Daoy (cell line): Measurements from ENCODE around the gene FBXO41. TPM values are rescaled to one million over a fixed set of nuclear protein-coding genes. Genes with fewer than 3 reads are reported as not detected.

Experiments
- DNase-seq: peaks from one replicate; pipeline ENCODE4 v3.0.0-alpha.2; 2015; ENCODE audit warnings: low read depth
- total RNA-seq: library from RNA; depleted of rRNA; stranded (reverse); fragments of >200 nt; shearing (Covaris generic); gene quantifications from 2 replicates; pipeline ENCODE4 v1.2.3, GENCODE V29; 2014; rRNA removed

FBXO41 gene
- total RNA-seq, 1 experiment from 2014 or later = 1.3 TPM

GRCh38 chr2:73212448-73213176 lies 71.7 kb downstream of the FBXO41 start:
- DNase-seq = peak; percentile 73

- no peak for DNase-seq
Measured at GRCh38 chr2:73212098-73212447, 72.2 kb downstream of the FBXO41 start.

DNA sequence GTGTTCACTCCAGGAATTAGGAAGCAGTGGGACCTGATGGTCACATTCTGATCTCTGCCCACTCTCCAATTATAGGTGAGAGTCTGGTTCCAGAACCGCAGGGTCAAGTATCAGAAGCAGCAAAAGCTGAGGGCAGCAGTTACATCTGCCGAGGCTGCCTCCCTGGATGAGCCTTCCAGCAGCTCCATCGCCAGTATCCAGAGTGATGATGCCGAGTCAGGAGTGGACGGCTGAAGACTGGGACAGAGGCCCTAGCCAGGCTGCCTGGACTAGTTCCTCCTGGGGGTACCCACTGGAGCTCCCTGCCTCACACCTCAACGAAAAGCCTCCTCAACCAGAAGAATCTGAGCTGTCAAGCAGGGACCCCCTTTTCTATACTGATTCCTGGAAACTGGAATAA lies 73.6 kb downstream of the FBXO41 start:
- no peak for DNase-seq

- no peak for DNase-seq
Measured at GRCh38 chr2:73210019-73210418, 74.3 kb downstream of the FBXO41 start.

GRCh38 chr2:73208258-73208657 lies 76.0 kb downstream of the FBXO41 start:
- no peak for DNase-seq

DNA sequence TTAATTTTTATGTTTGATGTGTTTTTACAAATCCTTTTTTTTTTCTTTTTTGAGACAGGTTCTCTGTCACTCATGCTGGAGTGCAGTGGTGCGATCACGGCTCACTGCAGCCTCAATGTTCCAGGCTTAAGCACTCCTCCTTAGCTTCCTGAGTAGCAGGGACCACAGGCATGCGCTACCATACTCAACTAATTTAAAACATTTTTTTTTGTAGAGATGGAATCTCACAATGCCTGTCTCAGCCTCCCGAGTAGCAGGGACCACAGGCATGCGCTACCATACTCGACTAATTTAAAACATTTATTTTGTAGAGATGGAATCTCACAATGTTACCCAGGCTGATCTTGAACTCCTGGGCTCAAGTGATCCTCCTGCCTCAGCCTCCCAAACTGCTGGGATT lies 78.7 kb downstream of the FBXO41 start:
- no peak for DNase-seq

Other genes starting within 250 kb of the FBXO41 start
- gene SFXN5, start 212.8 kb downstream of the FBXO41 start, total RNA-seq = 10.2 and 11.0 TPM in 2 replicates
- gene RAB11FIP5, start 171.5 kb downstream of the FBXO41 start, total RNA-seq = 18.0 and 20.6 TPM in 2 replicates
- gene NOTO, start 81.9 kb downstream of the FBXO41 start, total RNA-seq = not detected in 2 replicates
- gene SMYD5, start 70.2 kb downstream of the FBXO41 start, total RNA-seq = 31.5 and 31.9 TPM in 2 replicates
- 21.5 and 30.8 TPM in 2 replicates for gene PRADC1, start 51.2 kb downstream of the FBXO41 start, total RNA-seq
- gene CCT7, start 50.2 kb downstream of the FBXO41 start, total RNA-seq = 695 and 763 TPM in 2 replicates
- not detected in 2 replicates for gene EGR4, start 9.1 kb upstream of the FBXO41 start, total RNA-seq
- gene ALMS1, start 101.4 kb upstream of the FBXO41 start, total RNA-seq = 37.4 and 79.2 TPM in 2 replicates